ENCODE results near the gene STAT4.
A peak's percentile ranks its signal among the peaks of the same experiment; 100 is the strongest.

STAT4 gene

DNA sequence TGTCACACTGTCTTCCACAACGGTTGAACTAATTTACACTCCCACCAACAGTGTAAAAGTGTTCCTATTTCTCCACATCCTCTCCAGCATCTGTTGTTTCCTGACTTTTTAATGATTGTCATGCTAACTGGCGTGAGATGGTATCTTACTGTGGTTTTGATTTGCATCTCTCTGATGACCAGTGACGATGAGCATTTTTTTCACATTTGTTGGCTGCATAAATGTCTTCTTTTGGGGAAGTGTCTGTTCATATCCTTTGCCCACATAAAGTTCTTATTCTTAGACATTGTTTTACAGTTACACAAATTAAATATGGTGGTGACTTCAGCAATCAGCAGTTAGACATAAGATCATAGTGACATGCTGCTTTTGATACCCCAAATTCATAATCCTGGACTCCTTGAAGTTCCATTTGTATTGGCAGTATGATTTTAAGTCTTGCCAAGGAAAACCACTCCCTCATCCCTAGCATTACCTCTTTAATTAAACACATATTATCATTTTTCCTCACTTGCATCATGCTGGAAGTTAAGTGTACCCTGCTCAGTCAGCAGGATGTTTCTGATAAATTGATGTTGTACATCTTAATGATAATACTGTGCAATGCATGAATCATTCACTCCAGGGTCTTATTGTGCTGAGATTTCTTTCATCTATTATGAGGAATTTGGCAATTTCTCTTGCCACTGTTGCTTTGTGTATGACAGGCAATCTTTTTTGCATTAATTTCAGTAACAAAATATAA, 69.2 kb downstream of the STAT4 start:
- DNase-seq: no peak

DNA sequence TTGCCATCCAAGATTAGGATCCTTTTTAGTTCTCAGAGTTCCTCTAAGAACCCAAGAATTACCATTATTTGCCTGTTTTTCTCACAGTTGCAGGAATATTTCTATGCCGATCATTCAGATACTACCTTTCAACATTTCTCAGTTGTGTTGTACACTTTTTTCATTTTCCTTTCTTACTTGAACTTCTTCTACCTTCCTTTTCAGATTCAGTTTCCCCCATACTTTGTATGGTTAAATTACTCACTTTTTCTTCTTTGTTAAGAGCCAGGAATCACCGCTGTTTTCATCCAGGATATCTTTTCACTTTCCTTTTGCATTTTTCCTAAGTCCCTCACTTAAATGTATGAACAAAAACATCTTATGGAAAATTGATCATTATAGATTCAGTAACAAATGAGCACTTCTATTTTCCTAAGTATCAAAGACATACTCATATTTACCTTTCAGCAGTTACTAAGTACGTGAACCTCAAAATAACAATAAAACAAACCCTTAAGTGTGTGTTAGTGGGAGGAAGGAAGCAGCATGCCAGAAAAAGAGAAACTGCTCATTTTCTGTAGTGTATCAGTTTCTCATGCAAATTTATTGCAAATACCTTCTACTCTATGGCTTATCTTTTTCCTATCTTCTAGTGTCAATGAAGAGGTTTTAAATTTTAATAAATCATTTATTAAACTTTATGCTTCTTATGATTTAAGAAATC, 72.5 kb downstream of the STAT4 start:
- peak; percentile 20 for DNase-seq

DNA sequence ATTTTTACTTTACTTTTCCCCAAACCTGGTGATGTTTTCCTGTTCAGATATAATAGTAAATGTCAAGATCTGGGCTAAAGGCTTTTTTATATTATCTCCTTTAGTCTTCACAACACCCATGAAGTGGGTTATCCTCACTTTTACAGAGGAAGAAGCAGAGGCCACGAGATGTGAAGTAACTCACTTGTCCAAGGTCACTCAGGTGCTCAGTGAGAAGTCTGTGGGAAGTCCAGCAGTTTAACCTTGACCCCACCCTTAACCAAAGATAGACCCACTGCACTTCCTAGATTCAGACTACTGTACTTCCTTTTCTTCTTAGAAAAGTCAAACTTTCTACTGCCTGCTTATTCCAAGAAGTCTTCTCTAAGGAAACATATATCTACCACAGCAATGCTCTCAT, 80.5 kb downstream of the STAT4 start:
- DNase-seq: no peak

DNA sequence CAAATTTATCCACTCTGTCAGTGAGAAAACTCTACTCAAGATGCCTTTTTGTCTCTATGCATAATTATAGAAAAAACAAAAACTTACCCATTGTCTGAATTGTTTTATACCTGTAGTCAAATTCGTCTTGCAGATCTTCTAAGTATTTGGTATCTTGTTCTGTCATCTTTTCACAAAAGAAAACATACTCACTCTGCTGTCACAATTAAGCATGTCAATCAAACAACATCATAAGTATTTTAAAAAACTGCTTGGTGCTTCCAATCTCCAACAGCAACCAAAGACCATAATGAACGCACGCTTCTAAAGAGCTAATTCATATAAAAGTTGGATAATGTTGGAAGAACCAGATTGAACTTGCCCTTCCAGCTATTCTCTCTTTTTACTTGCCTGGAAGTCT, 81.2 kb downstream of the STAT4 start:
- DNase-seq: no peak

DNA sequence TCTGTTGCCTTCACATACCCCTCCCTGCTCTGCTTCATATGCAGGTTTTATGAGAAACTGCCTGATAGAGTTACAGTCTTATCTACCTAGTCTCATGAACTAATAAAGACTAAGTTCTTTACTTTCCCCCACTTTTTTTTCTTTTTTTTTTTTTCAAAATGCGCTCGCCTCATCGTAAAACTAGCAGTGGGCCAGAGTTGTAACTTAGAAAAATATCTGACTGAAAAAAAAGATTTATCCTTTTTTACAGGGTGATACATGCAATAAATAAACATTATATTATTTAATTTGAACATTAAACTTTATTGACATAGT, 83.9 kb downstream of the STAT4 start:
- no peak for DNase-seq

DNA sequence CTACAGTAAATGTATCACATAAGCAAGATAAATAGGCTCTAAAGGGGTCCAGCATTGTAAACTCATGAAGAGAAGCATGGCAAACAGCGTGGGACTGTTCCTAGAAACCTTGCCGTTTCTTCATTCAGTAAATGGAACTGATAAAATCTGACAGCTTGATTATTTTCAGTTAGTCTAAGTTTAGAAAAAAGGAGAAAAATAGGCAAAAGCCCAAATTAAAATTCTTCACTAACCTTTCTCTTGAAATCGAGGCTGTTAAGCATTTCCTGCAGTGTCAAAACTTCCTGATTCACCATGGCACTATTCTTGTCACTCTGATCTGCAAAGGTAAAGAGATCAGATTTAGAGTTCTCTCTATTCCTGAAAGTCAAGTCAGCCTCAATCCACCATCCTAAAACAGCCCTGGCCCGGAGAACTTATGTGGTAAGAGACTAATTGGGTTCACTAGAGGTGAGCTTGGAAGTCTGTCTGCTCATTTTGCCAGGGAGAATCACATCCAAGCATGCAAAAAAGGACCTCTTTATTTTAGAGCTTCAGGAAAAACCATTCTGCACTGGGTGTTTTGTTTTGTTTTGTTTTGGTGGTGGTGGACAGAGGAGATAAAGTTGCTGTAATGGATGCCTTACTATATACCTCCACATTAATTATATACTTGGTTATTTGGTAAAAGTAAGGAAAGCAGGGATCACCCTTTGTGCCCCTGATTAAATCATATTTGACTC, 84.4 kb downstream of the STAT4 start:
- peak; percentile 30 for DNase-seq

DNA sequence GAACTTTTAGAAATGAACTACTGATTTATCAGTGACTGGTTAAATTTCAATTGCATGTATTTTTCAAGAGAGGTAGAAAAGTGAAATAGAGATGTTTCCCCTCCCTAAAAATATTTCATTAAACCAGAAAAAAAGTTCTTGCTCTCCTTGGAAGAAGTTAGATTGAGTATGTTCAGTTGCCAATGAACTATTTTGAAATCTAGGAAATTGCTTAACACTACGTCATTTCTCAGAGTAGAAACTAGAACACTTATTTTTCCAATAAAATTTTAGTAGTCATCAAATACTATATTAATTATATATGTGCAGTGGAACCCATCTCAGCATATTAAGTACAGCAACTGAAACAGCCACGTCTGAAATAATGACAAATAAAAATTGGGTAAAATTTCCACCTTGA, 85.0 kb downstream of the STAT4 start:
- DNase-seq: no peak

DNA sequence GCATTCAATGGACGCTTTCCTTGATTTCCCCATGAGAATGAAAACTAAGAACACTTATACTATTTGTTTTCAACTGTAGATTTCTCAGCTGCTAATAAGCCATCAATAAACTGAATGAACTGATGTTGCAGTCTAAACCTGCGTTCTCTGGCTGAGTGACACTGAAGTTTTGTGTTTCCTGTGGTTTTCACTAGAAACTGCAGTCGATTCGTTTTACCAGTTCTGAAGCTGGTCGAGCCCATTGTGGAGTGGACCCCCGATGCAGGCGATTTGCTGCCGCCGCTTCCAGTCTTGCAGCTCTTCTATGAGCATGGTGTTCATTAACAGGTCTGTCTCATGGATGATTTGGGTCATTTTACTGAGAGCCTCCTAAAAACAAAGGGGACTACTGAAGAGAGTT, 86.2 kb downstream of the STAT4 start:
- peak; percentile 75 for DNase-seq

DNA sequence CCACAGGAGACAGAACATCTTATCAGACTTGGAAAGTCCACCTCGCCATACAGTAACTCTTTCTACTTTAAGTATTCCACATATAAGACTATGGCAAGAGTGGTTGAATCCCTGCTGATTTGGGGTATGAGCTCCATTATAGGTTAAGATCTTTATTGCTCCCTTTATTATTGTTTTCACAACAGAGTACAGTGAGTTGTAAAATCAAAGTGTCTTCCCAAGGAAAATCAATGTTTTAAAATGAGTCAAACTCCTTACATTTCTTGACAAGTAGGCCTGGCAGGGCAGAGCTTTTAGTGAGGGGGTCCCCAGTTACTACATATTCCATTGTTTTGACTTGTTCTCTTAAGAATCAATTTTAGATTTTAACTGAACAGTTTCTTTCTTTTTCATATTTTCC, 87.2 kb downstream of the STAT4 start:
- DNase-seq: no peak

DNA sequence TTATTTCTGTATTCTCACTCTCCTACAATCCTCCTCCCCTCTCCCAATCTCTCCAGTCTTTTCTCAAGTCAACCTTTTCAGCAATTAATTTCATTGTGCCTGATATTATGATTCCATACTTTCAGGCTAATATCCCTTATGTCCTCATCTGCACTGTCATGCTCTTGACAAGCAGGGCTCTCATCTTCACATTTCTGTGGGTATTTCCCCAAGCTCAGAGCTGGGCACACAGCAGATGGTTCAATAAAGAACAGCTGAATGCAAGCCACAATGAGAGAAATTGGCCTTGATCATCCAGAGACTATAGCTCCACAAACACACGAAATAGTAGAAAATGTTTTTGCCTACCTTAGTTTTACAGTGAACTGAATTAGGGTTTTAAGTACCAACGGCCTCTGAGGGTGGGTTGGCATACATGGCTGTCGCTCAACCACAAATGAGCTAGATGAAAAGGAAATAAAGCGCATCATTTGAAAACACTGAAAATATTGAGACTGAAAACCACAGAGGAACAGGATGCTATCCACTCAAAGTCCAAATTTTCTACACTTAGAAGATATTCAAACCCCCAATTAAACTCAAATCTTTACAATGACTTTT, 89.3 kb downstream of the STAT4 start:
- DNase-seq: peak; percentile 57

DNA sequence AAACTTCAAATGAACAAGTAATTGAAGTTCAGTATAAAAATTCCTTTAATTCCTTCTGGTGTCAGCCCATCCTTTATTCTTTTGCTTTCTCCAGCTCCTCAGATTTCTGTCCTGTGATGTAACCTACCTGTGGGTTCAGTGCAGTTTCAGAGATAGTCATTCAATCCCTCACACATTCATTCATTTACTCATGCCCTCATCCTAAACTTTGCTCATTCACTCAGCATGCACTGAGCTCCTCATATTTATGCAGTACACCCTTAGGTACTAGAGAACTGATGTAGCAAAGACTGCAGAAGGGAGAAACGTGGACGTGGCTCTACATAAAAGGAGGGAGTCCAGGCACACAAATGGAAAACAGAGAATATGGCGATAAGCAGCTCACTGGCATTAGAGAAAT, 91.5 kb downstream of the STAT4 start:
- no peak for DNase-seq

DNA sequence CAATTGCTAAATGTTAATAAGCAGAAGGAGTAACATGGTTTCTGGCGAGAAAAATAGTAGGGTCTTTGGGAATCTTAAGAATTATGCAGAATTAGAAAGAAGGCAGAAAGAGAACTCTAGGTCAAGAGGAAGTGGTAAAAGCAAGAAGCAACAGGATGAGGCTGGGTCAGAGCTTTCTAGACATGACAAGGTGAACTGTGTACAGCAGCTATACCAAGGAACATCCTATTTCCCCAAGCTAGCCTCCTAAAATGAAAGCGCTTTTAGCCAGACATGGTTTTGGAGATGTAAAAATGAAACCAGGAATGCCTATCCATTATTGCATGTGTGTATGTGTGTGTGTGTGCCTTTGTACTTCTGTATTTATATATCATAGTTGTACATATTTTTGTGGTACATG, 94.6 kb downstream of the STAT4 start:
- DNase-seq: peak; percentile 45

DNA sequence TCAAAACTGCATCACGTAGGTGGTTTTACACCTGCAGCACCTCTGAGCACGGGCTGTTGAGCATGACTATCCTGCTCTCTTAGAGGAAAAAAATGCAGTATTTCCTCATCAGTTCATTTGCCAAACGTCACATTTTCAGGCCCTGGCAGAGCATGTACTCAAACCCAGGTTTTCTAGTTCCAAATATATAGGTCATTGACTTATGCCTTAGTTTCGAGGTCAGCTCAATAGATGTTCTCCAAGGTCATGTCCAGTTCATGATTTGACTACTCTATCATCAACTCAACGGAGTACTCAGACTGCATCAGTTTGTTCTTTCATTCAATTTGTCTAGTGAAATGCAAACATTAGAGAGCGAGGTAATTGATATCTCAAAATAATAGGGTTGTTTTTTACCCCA, 97.5 kb downstream of the STAT4 start:
- no peak for DNase-seq

DNA sequence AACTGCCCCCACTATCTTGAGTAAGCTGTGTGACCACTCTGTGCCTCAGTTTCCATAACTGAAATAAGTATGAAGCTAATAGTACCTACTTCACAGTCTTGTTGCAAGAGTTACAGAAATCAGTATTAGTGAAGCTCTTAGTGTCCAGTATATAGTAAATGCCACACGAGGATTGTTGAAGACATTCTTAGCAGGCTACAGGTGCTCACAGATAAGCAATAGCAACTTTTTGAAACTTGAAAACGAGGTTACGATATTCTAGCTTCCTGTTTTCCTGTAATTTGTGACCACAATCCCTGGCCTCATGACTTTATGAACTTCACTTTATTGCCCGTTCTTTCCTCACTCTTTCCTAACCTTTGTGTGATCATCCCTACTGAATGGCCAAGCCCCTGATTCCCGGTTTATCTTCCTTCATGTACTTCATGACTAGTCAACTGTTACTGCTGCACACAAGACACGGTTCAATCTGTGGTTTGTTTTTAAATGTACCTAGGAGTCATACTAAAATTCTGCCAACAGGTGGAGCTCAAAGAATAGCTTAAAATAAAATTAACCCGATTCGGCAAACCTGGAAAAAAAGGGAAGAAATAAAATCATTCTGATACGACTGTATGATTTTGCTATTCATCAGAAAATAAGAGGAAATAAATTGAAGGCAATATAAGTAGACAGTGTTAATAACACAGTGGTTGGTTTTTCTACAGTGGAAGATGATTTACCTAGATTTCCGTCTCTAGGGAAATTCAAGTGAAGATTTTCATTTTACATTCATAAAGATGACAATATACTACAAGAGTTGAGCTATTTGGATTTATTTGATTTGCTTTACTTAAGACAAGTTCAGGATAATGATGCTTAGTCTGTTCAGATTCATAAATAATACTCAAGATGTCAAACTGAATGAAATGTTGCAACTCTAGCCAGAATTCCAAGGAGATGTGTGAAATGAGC, 98.7 kb downstream of the STAT4 start:
- DNase-seq: peak; percentile 70

DNA sequence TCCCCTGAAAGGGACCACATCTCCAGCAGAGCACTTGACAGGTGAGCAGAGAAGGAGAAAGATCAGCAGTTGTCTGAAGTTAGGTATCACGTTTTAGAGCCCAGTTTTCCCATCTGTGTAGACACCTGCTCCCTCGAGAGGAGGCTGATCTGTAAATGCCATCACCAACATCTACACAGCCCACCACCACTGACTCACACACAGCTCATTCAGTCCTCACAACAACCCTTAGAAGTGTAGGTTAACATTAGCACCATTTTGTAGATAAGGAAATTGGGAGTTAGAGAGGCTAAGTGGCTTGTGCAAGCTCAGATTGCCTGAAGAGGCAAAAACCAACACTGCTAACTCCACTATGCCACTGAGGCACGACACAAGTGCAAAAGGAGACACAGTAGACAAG, 99.6 kb downstream of the STAT4 start:
- DNase-seq: no peak

DNA sequence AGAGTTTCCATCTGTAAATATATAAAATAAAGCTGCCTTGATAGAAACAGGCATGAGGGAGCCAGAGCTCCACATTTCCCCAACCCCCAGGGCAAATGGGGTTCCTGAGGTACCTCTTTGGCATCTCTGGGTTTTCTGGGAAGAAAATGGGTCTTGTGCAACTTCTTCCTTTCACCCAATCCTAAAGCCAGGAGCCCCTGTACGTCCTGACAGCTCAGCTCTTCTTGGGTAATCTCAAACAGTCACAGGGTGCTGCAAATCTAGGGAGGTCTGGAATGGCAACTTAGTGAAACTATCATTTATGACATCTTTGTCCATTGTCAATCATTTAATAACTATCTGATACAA, 100.2 kb downstream of the STAT4 start:
- DNase-seq: no peak

DNA sequence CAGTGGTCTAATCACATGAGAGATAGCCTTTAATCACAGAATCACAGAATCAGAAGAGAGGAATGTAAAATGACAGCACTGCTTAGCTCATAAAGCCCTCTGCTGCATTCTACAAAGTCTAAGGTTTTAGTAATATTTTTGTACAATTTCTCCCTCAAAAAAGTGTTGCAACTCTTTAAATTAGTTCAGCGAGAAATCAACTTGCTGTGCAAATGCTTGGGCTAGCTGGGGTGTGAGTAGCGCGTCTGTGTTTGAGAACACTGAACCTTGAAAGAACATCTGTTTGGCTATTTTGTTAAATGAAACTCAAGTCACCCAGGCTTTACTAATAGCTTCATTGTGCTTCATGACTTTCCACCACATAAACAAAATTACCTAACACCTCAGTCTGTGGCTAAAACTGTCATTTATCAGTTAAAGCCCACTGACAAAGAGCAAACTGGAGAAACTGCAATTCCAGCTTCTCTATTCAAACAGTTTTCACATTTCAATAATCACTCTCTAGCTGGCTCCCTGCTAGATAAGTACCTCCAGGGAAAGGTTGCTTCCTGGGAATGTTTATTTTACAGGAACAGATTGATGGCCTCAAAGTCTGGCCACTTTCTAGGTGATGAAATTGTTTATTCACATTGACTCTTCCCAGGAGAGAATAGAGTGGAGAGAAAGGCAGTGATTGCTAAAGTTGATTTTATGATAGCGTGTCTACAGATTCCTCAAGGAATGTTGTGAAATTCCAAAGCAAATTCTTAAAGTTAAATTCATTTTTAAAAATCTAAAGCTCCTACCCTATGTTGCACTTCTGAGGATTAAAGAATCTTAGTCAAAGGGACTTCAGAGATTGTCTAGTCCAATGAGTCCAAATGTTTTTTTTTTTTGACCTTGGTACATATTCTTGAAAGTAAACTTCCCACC, 100.8 kb downstream of the STAT4 start:
- DNase-seq: peak; percentile 44

DNA sequence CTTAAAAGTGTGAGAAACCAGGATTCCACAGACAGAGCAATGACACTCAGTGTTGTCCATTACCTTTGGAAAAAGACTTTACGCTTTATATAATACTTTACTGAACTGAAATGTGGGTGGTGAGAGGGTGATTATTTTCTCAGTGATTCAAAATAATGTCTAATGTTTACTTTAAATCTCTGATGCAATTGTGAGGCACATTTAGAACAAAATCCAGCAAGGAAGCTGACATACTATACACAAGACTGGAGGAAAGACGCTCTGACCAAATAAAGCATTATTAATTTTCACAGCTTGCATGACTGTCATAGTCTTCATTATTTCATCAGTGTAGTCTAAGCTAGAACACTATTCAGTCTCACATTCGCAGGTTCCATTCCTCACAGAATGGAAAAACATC, 102.7 kb downstream of the STAT4 start:
- DNase-seq: no peak

DNA sequence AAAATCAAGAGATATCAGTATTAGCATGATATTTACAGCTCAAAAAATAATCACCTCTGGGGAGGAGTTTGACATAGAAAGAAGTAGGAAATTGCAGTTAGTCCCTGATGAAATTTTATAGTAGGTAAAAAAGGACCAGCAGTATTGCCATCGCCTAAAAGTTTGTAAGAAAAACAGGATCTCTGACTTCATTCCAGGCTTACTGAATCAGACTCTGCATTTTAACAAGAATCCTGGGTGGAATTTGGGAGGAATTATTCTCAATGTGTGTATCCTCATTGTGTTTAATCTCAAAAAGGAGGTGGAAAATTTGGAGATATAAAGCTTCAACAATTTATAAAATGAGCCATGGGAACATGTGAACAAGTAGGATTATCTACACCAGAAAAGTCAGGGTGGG, 105.7 kb downstream of the STAT4 start:
- no peak for DNase-seq

DNA sequence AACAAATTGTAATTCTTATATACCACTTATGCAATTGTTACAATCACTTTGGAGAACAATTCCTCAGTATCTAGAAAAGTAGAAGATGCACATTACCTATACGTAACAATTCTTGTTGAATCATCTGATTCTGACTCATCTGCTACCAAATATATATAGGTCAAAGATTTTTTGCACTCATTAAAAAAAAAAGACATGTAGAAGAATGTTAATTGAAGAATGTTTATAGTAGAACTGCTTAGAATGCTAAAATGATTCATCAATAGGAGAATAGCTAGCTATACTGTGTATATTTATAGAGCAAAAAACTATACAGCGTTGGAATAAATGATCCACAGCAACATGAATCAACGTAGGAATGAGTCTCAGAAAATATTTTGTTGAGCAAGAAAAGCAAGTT, 107.4 kb downstream of the STAT4 start:
- DNase-seq: no peak

DNA sequence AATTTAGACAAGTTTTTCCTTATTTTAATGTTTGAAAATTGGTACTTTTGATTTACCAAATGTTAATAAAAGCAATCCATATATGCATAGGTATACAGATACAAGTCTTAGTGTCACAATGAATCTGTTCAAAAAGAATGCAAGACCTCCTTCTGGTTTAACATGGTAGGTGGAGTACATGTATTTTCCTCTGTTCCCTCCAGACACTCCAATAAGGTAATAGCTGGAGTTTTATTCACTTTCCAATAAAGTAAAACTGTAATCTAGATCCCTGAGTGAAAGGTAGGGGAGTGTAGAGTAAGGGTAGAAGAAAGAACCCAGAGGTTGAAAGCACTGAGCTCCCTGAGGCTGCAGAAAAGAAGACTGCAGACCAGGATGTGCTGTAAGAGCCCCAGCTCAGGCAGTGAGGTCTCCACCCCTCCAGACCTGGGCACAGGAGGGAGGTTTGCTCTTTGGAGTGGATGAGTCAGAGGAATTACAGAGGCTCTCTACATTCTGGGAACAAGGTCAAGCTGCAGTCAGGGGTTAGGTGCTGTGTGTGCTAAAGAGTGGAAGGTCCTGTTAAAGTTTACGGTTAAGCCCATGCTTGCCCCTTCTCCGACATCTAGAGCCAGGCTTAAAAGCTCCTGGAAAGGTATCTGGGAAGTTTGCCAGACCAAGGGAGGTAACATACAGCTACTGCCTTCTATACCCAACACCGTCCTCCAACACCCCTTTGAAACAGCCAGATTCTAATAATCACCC, 109.2 kb downstream of the STAT4 start:
- no peak for DNase-seq

All from CD4-positive, alpha-beta T cell treated with Interleukin-4 for 4 hours (primary cell).